Right atrium auricular region (tissue), 2 donors: ENCODE results near the gene ADARB1. TPM values are rescaled to one million over a fixed set of nuclear protein-coding genes. Genes with fewer than 3 reads are reported as not detected.

Source experiments
- DNase-seq: peaks from one replicate; pipeline ENCODE4 v3.0.0-alpha.2; 2019; ENCODE audit warnings: low spot score
- H3K27ac ChIP-seq, 2 donors: fragments of 200-600 bp; sonication (generic); 1 replicate in 1 of 2; 2 replicates in 1 of 2; pipeline ENCODE4 v1.5.1; 2016 to 2019
- H3K27me3 ChIP-seq, 2 donors: fragments of 200-600 bp; sonication (generic); one replicate each; pipeline versions ENCODE4 v1.5.1 to v1.6.0; 2017 to 2019
- H3K36me3 ChIP-seq: fragments of 200-600 bp; sonication (generic); one replicate; pipeline ENCODE4 v1.5.1; 2016
- H3K4me1 ChIP-seq, 2 donors: fragments of 200-600 bp; sonication (generic); one replicate each; pipeline versions ENCODE4 v1.5.1 to v1.6.0; 2017 to 2019
- H3K4me3 ChIP-seq, 2 donors: fragments of 200-600 bp; sonication (generic); 1 replicate in 1 of 2; 2 replicates in 1 of 2; pipeline ENCODE4 v1.5.1; 2017 to 2019; ENCODE audit warnings: mild to moderate bottlenecking in 1 of 2, moderate library complexity in 1 of 2
- H3K9me3 ChIP-seq, 2 donors: fragments of 200-600 bp; sonication (generic); one replicate each; pipeline ENCODE4 v1.5.1; 2019
- total RNA-seq, 2 donors: library from RNA; depleted of rRNA; stranded (reverse); fragments of >200 nt; gene quantifications; one replicate each; pipeline ENCODE4 v1.1.0, GENCODE V29; 2016
- TF ChIP-seq, protein P1 (sequence below), 2 donors: fragments of 200-600 bp; sonication (generic); IDR thresholded peaks; one replicate each; pipeline ENCODE4 v1.5.1; 2019; ENCODE audit warnings: antibody characterized with exemption in 2 of 2

The ADARB1 gene
- total RNA-seq, 2 donors from 2014 or later, result 7.5 to 10.5 TPM

DNA sequence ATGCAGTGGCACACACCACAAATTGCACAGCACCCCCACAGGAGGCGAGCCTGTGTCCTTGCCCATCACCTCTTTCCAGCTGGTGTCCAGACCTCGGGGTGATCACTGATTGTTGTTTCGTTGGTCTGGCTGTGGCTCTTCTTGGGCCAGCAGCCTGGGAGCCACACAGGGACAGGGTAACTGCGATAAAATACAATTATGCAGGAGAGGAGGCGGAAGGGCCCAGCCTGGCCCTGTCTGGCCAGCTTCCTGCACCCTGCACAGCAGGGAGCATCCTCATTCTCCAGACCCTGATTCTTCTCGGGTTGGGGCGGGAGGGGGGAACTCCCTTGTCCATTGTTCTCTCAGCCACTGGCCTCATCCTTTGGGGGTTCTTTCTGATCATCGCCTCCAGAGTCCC, 83.6 kb downstream of the ADARB1 start:
- TF ChIP-seq, protein P1, sequence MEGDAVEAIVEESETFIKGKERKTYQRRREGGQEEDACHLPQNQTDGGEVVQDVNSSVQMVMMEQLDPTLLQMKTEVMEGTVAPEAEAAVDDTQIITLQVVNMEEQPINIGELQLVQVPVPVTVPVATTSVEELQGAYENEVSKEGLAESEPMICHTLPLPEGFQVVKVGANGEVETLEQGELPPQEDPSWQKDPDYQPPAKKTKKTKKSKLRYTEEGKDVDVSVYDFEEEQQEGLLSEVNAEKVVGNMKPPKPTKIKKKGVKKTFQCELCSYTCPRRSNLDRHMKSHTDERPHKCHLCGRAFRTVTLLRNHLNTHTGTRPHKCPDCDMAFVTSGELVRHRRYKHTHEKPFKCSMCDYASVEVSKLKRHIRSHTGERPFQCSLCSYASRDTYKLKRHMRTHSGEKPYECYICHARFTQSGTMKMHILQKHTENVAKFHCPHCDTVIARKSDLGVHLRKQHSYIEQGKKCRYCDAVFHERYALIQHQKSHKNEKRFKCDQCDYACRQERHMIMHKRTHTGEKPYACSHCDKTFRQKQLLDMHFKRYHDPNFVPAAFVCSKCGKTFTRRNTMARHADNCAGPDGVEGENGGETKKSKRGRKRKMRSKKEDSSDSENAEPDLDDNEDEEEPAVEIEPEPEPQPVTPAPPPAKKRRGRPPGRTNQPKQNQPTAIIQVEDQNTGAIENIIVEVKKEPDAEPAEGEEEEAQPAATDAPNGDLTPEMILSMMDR (IDR thresholded peaks at IDR 0.05), result no peak
- peaks cover 0 to 15% of the 10 kb centered on the region in 2 donors for H3K4me1 ChIP-seq
- DNase-seq, result peak; percentile 4

DNA sequence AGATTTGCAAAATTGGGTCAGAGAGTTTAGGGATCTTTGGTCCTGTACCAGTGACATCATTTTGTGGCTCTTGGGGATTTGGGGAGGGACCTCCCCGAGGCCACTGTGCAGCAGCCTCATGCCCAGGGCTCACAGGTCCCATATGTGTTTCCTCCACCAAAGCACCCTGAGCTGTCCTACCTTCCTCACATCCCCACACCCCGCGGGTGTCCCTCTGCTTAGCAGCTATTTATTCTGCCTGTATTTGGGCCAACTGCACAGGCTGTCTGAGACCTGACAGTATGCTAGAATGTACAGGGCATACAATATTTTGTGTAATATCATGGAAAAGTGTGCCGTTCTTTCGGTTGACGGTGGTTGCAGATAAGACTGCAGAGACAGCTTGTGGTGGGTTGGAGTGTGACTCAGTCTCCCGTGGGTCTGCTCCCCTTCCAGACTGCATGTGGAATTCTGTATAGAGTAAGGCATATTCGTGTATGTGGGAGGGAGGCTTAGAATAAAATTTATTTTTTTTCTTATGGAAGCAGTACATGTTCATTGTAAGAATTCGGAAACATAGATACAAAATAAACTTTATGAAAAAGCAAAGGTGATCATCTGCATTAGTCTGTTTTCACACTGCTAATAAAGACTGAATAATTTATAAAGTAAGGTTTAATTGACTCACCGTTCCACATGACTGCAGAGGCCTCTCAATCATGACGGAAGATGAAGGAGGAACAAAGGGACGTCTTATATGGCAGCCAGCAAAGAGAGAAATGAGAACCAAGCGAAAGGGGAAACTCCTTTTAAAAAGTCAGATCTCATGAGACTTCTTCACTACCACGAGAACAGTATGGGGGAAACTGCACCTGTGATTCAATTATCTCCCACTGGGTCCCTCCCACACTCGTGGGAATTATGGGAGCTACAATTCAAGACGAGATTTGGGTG, 84.4 kb downstream of the ADARB1 start:
- Histone ChIP-seq H3K36me3 (no peaks in the 10 kb centered on the region), H3K27ac (no peak overlapping the region), H3K9me3 (no peaks in the 10 kb centered on the region), H3K27me3 (no peaks in the 10 kb centered on the region), H3K4me3 (no peak overlapping the region), H3K4me1 (peaks cover 0 to 18% of the 10 kb centered on the region in 2 donors)
- TF ChIP-seq, protein P1 (IDR thresholded peaks at IDR 0.05), result no peak
- DNase-seq, result peak; percentile 42

More for the DNA sequence above, 83.6 kb downstream of the ADARB1 start:
- Histone ChIP-seq H3K27me3 (no peaks in the 10 kb centered on the region), H3K9me3 (no peaks in the 10 kb centered on the region), H3K4me3 (no peak overlapping the region), H3K36me3 (no peaks in the 10 kb centered on the region), H3K27ac (no peak overlapping the region)

DNA sequence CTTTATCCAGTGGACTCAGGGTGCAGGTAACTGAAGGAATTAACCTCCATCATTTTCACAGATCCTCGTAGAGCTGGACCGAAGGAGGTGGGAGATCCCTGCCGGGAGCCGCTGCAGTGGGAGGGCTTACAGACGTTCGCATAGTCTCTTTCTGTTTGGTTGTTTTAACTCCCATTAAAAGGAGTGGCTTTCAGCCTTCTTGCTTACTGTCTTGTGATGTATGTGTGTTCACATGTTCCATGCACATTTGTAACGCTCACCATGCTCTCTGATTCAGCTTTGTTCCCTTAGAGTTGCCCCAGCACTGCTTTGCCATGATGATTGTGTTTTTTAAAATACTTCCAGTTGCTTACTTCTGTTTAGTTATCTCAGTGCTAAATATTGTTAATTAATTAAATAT, 85.8 kb downstream of the ADARB1 start:
- TF ChIP-seq, protein P1 (IDR thresholded peaks at IDR 0.05), result no peak
- Histone ChIP-seq H3K27me3 (no peaks in the 10 kb centered on the region), H3K4me3 (no peak overlapping the region), H3K4me1 (peaks cover 0 to 24% of the 10 kb centered on the region in 2 donors), H3K9me3 (no peaks in the 10 kb centered on the region), H3K27ac (no peak overlapping the region), H3K36me3 (no peaks in the 10 kb centered on the region)
- DNase-seq, result no peak

DNA sequence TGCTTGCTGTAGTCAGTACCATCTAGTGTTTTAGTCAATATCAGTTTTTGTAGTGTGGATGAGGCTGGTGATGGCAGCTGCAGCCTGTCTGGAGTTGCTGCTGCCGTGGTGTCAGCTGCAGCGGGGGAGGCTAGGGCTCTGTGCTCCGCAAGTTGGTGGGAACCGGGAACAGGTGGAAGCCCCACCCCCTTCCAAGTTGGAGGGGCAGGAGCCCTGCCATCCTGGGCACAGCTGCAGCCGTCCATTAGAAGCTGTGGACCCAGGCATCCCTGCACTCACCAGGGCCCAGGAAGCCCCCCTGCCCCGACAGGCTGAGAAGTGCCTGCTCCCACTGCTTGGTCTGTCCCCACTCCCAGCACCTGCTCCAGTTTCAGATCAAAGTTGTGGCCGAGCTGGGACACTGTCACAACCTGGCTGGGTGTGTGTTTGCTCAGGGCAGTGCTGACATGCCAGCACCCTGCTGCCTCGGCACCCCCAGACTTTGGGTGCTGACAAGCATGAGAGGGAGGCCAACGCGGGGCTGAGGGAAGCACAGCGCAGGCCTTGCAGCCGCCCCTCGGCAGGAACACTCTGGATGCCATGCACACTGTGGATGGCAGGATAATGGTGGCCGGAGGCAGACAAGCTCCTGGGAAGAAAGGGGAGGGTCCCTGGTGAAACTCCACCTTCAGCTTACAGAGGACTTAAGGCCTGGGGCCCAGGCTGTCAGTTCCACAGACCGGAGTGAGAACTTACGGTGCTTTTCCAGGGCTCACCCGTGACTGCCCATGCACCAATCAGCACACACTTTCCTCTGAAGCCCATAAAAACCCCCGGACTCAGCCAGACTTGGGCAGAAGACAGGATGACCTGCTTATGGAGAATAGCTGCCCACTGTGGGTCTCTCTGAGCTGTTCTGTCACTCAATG, 86.9 kb downstream of the ADARB1 start:
- DNase-seq, result no peak
- H3K36me3 ChIP-seq, result no peaks in the 10 kb centered on the region
- no peaks in the 10 kb centered on the region for H3K27me3 ChIP-seq
- no peak overlapping the region for H3K27ac ChIP-seq
- TF ChIP-seq, protein P1 (IDR thresholded peaks at IDR 0.05), result no peak
- H3K9me3 ChIP-seq, result no peaks in the 10 kb centered on the region
- no peak overlapping the region for H3K4me3 ChIP-seq
- peaks cover 0 to 22% of the 10 kb centered on the region in 2 donors for H3K4me1 ChIP-seq

DNA sequence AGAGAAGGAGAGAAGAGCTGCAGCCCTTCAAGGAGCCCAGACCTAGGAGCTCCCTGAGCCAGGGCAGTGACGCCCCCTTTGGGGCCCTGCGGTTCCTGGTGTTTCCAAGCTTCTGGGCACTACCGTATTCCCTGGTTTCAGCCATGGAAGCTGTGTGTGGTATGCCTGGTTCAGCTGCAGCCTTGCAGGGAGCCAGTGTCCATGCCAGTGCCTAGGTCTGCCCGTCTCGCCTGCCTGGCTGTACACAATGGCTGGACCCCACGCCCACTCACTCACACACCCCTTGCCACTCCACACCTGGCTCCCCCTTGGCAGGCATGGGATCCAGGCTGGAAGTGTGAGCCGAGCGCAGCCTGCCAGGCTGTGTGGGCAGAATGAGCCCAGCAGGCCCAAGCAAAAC, 87.7 kb downstream of the ADARB1 start:
- Histone ChIP-seq H3K27ac (no peak overlapping the region), H3K4me3 (no peak overlapping the region), H3K36me3 (no peaks in the 10 kb centered on the region), H3K9me3 (no peaks in the 10 kb centered on the region), H3K4me1 (peaks cover 0 to 29% of the 10 kb centered on the region in 2 donors), H3K27me3 (no peaks in the 10 kb centered on the region)
- no peak for DNase-seq
- TF ChIP-seq, protein P1 (IDR thresholded peaks at IDR 0.05), result no peak
